DMS53 (cell line): ENCODE results near the gene TSC22D4.

Experiments used
- DNase-seq: peaks from one replicate; lab custom pipeline; 2025; lab: John Stamatoyannopoulos, UW

The TSC22D4 gene

DNA sequence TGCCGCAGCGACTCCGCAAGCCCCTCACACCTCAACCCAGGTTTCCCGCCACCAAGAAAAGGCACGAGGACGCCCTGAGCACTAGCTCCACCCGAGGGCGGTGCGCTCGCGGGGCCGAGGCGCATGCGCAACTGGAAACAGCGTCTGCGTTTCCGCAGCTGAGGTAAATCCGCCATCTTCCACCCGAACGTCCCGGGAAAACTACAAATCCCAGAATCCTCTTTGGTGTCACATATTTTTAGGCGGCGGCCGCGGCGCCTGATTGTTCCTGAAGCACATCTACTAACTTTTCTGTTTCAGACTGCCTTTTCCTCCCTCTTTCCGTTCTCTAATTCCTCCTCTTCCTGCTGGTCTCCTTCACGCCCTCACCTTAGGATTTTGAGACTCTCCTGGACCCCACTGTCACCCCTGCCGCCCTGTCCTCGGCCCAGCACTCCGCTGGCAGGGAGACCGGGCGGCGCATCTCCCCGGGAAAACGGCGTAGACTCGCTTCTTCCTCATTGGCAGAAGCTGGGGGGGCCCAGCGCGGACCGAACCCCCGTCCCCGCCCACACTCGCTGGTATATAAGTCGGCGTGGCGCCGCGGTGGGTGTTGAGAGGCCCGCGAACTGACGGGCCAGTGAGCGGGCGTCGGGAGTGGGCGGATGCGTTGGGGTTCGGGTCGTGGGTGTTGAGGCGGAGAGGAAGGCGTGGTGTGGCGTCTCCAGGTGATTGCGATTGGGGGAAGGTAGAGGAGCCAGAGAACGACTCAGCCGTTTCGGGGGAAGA is 50.6 kb downstream of the TSC22D4 start, which contains the start of gene ZCWPW1:
TSS of gene ZCWPW1 (minus strand) at position 505 of the 768 bp plus-strand sequence. CDS start 8,054 bp downstream, outside the sequence.
- DNase-seq, result peak; percentile 99

DNA sequence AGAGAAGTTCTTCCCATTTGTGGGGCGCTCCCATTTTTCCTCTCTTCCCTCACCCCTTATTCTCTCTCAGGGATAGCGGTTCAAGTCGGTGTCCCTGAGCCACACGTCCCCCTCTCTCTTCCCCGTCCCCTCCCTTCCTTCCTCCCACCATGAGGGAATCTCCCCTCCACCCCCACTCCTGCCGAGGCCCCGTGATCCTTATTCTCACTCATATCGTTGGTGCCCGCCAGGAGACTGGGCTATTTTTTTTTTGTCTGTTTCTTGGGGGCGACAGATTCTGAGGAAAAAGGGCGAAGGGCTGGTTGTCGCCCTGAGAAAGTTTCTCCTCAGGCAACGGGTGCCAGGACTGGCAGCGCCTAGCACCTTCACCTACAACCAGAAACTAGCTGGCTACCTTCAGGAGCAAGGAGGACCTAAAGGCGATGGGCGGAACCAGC is 51.2 kb downstream of the TSC22D4 start:
- DNase-seq, result no peak

DNA sequence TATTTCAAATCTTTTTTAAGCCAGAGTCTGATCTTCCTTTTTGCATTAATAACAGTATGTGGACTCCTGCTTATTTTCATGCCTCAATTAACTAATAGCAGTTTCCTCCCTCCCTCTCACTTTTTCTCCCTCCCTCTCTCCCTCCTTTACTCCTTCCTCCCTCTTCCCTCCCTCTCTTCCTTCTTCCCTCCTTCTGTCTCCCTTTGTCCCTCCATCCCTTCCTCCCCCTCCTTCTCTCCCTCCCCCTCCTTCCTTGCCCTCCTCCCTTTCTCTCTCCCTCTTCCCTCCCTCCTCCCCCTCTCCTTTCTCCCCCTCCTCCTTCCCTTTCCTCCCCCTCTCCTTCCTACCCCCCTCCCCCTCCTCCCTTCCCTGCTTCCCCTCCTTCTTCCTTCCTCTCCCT is 52.5 kb downstream of the TSC22D4 start:
- DNase-seq, result no peak

DNA sequence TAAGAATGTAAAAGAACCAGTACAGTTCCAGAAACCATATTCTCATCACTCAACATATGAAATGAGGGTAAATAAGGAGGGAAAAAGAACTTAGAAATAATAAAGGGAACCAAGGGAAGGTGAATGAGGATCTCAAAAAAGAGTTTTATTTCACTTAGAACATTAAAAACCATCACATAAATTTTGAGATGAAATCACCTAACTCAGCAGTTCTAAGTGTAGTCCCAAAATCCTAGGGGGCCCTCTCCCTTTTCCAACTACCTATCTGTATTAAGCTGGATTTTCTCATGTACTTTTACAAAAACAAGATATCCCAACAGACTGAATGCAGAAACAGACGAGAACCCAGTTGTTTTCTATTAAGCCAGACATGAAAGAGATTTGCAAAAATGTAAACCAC is 53.7 kb downstream of the TSC22D4 start:
- DNase-seq, result no peak

DNA sequence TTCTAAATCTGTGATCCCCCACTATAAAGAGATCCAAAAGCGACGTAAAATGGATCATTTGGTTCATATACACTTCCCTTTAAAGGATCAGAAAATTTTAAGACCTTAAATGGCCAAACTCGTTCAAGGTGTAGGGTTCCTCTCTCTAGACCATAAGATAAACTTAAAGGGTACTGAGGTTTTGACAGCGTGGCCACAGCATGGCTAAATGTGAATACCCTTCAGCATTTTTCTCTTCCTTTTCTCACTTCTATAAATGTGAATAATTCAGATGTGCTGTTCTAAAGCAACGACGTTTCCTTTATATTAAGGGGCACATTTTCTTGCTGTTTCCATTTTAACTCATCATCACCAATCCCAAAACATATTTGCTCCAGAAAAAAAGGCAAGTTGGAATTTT is 55.7 kb downstream of the TSC22D4 start:
- no peak for DNase-seq

DNA sequence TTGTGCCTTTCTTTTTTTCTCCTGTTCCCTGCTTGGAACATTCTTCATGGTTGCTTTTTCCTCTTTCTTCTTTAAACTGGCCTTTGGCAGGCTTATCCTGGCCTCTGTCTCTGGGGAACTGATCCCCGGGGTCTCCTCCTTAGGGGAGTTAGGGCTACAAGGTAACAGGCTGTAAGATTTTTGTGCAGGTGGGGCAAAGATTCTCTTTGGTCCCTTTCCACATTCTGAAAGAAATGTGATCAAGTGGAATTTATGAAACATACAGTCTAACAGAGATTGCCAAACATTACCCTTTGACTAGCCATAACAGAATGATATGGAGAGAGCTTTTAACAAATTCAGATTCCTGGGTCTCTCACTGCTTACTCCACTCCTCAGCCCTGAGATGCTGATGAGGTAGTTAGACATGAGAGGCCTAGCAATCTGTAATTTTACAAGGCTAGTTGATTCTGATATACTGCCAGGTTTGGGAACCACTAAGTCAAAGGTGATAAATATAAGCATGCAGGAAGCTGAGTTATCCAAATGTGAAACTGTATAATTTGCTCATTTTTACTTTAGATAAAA is 59.3 kb downstream of the TSC22D4 start:
- no peak for DNase-seq

DNA sequence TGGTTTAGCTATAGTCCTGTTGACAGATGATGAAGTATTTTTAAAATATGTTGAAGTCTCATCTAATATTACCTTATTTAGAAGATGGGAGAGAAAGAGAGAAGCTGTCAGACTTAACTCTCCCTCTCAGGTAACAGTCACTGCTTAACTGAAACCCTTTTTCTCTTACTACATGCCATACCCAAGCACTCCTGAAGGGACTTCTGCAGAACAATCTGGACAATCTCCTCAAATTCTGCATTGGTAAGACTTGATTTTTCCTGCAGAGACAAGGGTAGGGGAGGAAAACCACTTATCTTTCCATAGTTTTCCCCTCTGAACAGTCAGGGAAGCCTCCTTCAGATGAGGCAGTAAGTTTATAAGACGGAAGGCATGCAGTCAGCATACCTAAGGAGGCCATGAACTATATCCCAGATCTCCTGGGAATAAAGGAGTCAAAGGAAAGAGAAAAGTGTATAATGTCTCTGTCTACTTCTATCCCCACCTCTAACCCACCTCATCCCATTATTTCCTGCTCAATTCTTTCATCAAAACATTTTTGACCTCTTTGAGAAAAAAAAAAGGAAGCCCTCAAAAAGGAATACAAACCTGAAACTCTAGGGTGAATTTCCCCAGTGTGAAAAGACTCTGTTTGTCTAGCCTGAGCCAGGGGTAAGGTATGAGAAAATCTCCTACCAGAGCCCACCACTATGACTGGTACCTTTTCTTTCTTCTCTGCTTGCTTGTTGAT is 59.9 kb downstream of the TSC22D4 start:
- no peak for DNase-seq
